Activated CD4-positive, alpha-beta T cell treated with anti-CD3 and anti-CD28 coated beads for 36 hours (primary cell): Measurements from ENCODE around the gene LDLRAP1. TPM values are rescaled to one million over a fixed set of nuclear protein-coding genes. Genes with fewer than 3 reads are reported as not detected.

Experiments used
- ATAC-seq: fragments of 200-7000 bp; cut with Tn5 transposase; one replicate; pipeline ENCODE4 v1.10.0; 2021; ENCODE audit warnings: mild to moderate bottlenecking, moderate library complexity
- CTCF ChIA-PET: fragments of 350-600 bp; sonication (Branson Sonifier 250); formaldehyde crosslinking; loops from one replicate; lab custom pipeline; 2021; ENCODE audit warnings: antibody characterized with exemption; lab: Charles Lee
- POLR2A ChIA-PET: fragments of 350-600 bp; sonication (Branson Sonifier 250); formaldehyde crosslinking; loops from one replicate; lab custom pipeline; 2021; ENCODE audit warnings: antibody characterized with exemption, inconsistent platforms; lab: Charles Lee
- DNase-seq: peaks from one replicate; pipeline ENCODE4 v3.0.0-alpha.2; 2020
- H3K27ac Mint-ChIP-seq: one replicate; pipeline ENCODE4 v1.8.0; 2021; ENCODE audit warnings: mixed read lengths
- H3K27me3 Mint-ChIP-seq: one replicate; pipeline ENCODE4 v1.8.0; 2021; ENCODE audit warnings: mixed read lengths
- H3K36me3 Mint-ChIP-seq: one replicate; pipeline ENCODE4 v1.8.0; 2021; ENCODE audit warnings: low read depth, mixed read lengths
- H3K4me1 Mint-ChIP-seq: one replicate; pipeline ENCODE4 v1.8.0; 2021; ENCODE audit warnings: mixed read lengths
- H3K4me3 Mint-ChIP-seq: one replicate; pipeline ENCODE4 v1.8.0; 2021; ENCODE audit warnings: mild to moderate bottlenecking, moderate library complexity, mixed read lengths
- H3K9me3 Mint-ChIP-seq: one replicate; pipeline ENCODE4 v1.8.0; 2021; ENCODE audit warnings: low read depth, mixed read lengths
- intact Hi-C, 2 experiments: fragments of 100-400 bp; cut with DNase I in 1 of 2; cut with micrococcal nuclease in 1 of 2; formaldehyde crosslinking; loops; one replicate each; pipeline versions ENCODE4 v1.14.2 to v1.15.1; 2022 to 2024; cut with DNase I, micrococcal nuclease
- total RNA-seq, 2 experiments: library from RNA; stranded (reverse); gene quantifications; one replicate each; pipeline ENCODE4 v1.2.3, GENCODE V29; 2021

Gene LDLRAP1
- total RNA-seq, 2 experiments from 2014 or later: 13.0 to 14.6 TPM

DNA sequence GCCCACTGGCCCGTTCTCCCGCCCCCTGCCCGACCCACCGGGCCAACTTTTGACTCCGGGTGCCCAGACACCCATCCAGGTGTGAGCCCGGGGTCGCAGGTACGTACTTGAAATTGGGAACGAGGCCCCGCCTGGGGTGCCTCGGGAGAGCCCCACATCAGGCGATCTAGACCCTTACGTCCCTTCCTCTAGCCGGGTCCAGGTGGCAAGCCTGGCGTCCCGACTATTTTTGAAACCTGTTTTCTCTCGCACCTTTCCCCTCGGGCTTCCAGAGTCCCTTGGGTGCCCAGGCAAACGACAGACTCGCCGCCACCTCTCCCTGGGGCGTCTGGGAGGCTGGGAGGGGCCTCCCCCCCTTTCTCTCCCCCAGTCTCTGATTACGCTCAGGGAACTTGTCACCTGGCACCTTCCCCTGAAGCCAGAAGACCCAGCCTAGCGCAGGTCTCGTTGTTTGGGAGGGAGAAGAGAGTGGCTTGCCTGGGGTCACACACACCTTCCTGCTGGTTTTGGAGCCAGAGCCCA, 898 bp downstream of the LDLRAP1 start:
- Mint-ChIP-seq H3K4me1 (peaks cover 41% of the 10 kb centered on the region), H3K36me3 (no peaks in the 10 kb centered on the region), H3K4me3 (peak overlapping the region; percentile 80), H3K27me3 (no peaks in the 10 kb centered on the region), H3K9me3 (no peaks in the 10 kb centered on the region), H3K27ac (peak overlapping the region; percentile 75)
- ChIA-PET POLR2A (interaction anchor here (1.8 kb wide), 1 partner anchor 21 kb away, joined by 11 read pairs; no protein-coding TSS in a partner anchor), CTCF (interaction anchor here (0.6 to 1.4 kb wide), 2 partner anchors 28 to 150 kb away, joined by 4 to 6 read pairs; no protein-coding TSS in a partner anchor)
- peak; percentile 41 for DNase-seq
- intact Hi-C loops: loop anchor here in 1 of 2 experiments (2.0 to 5.0 kb wide), 2 partner anchors 206 to 253 kb away; partner anchors contain the start of gene TMEM50A
- ATAC-seq: peak; percentile 15

DNA sequence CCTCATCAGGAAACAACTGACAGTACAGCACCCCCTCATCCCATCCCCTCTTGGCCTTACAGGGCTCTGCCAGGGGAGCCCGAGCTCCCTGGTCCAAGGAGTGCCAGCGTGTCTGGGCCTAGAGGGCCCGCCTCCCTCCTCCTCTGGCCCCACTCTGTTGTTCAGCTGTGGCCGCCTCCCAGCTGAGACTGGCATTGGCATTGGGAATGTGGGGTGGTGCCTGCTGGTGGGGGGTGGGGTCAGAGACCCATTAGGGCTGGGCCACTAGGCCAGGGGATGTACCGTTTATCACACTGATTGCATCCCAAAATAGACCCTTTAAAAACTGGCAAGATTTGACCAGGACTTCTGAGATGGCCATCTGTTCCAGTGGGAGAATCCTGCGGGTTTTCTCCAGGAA, 1.4 kb downstream of the LDLRAP1 start:
- Mint-ChIP-seq H3K9me3 (no peaks in the 10 kb centered on the region), H3K36me3 (no peaks in the 10 kb centered on the region), H3K27me3 (no peaks in the 10 kb centered on the region), H3K27ac (peak overlapping the region; percentile 75), H3K4me3 (peak overlapping the region; percentile 80), H3K4me1 (peaks cover 46% of the 10 kb centered on the region)
- CTCF ChIA-PET: interaction anchor here (0.5 to 1.4 kb wide), 3 partner anchors 28 to 453 kb away, joined by 3 to 6 read pairs (median 4); partner anchors contain the start of gene PAFAH2
- intact Hi-C loops: loop anchor here (2.0 to 5.0 kb wide), 3 partner anchors 147 to 252 kb away; partner anchors contain the start of gene TMEM50A (in 1 of the 2)
- ATAC-seq (no peak), DNase-seq (no peak)
- POLR2A ChIA-PET: interaction anchor here (1.8 kb wide), 1 partner anchor 21 kb away, joined by 11 read pairs; no protein-coding TSS in a partner anchor

- DNase-seq (no peak), ATAC-seq (no peak)
- Mint-ChIP-seq H3K9me3 (no peaks in the 10 kb centered on the region), H3K27ac (peak overlapping the region; percentile 24), H3K4me1 (peaks cover 55% of the 10 kb centered on the region), H3K36me3 (peaks cover 2% of the 10 kb centered on the region), H3K27me3 (no peaks in the 10 kb centered on the region), H3K4me3 (peak overlapping the region; percentile 80)
- POLR2A ChIA-PET: no interaction called here
- intact Hi-C loops: loop anchor here (2.0 to 5.0 kb wide), 3 partner anchors 147 to 252 kb away; partner anchors contain the start of gene TMEM50A (in 1 of the 2)
- CTCF ChIA-PET: interaction anchor here (0.6 kb wide), 1 partner anchor 26 kb away, joined by 4 read pairs; no protein-coding TSS in a partner anchor
These were observed 2.4 kb downstream of the LDLRAP1 start for GRCh38 chr1:25545767-25546166.

DNA sequence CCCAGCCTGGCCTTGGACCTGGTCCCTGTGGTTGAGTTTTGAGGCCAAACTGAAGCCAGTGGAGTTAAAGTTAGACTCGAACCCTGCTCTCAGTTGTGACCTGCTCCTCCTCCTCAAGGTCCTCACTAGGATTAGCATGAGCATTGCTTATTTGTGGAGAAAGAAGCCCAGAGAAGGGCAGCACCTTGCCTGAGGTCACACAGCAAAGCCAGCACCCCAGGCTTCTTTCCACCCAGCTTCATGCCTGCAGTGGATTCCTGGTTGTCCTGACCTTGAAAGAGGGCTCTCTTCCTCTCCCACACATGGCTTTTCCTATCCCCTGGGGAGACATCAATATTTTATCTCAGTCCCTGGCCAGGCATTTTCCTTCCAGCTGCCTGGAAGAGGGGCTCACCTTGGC, 2.8 kb downstream of the LDLRAP1 start:
- peaks cover 2% of the 10 kb centered on the region for H3K36me3 Mint-ChIP-seq
- peaks cover 60% of the 10 kb centered on the region for H3K4me1 Mint-ChIP-seq
- POLR2A ChIA-PET: no interaction called here
- no peak overlapping the region for H3K4me3 Mint-ChIP-seq
- intact Hi-C loops: loop anchor here in 1 of 2 experiments (5.0 kb wide), 2 partner anchors 146 to 251 kb away; no protein-coding TSS in a partner anchor
- no peaks in the 10 kb centered on the region for H3K9me3 Mint-ChIP-seq
- H3K27ac Mint-ChIP-seq: no peak overlapping the region
- ATAC-seq (no peak), DNase-seq (no peak)
- CTCF ChIA-PET: interaction anchor here (0.6 to 1.0 kb wide), 2 partner anchors 19 to 25 kb away, joined by 4 to 5 read pairs; no protein-coding TSS in a partner anchor
- H3K27me3 Mint-ChIP-seq: no peaks in the 10 kb centered on the region

GRCh38 chr1:25548601-25549000, 5.2 kb downstream of the LDLRAP1 start:
- H3K36me3 Mint-ChIP-seq: peaks cover 2% of the 10 kb centered on the region
- no peaks in the 10 kb centered on the region for H3K9me3 Mint-ChIP-seq
- ChIA-PET POLR2A (interaction anchor here (0.5 to 2.0 kb wide), 3 partner anchors 17 to 885 kb away, joined by 3 to 14 read pairs (median 7); no protein-coding TSS in a partner anchor), CTCF (interaction anchor here (0.8 to 2.3 kb wide), 10 partner anchors 19 to 249 kb away, joined by 3 to 10 read pairs (median 4); no protein-coding TSS in a partner anchor)
- no peaks in the 10 kb centered on the region for H3K27me3 Mint-ChIP-seq
- ATAC-seq: no peak
- no peak for DNase-seq
- H3K27ac Mint-ChIP-seq: peak overlapping the region; percentile 37
- H3K4me1 Mint-ChIP-seq: peaks cover 82% of the 10 kb centered on the region
- H3K4me3 Mint-ChIP-seq: no peak overlapping the region
- intact Hi-C loops: loop anchor here (2.0 to 5.0 kb wide), 3 partner anchors 128 to 249 kb away; no protein-coding TSS in a partner anchor

GRCh38 chr1:25549273-25550154, 6.1 kb downstream of the LDLRAP1 start:
- CTCF ChIA-PET: interaction anchor here (0.6 to 2.3 kb wide), 19 partner anchors 12 to 805 kb away, joined by 3 to 17 read pairs (median 4); partner anchors contain the start of gene PAFAH2

GRCh38 chr1:25550155-25550506, 6.7 kb downstream of the LDLRAP1 start:
- intact Hi-C loops: loop anchor here in 1 of 2 experiments (1.0 kb wide), 1 partner anchor 12 kb away; no protein-coding TSS in a partner anchor

More at GRCh38 chr1:25549273-25550154, 6.1 kb downstream of the LDLRAP1 start:
- DNase-seq (peak; percentile 90), ATAC-seq (peak; percentile 96)
- Mint-ChIP-seq H3K36me3 (peaks cover 5% of the 10 kb centered on the region), H3K27me3 (no peaks in the 10 kb centered on the region), H3K9me3 (no peaks in the 10 kb centered on the region), H3K4me1 (peaks cover 90% of the 10 kb centered on the region), H3K4me3 (peak overlapping the region; percentile 69), H3K27ac (peak overlapping the region; percentile 98)
- POLR2A ChIA-PET: interaction anchor here (0.5 to 2.0 kb wide), 9 partner anchors 9 to 886 kb away, joined by 3 to 14 read pairs (median 4); no protein-coding TSS in a partner anchor
- intact Hi-C loops: loop anchor here (1.0 to 5.0 kb wide), 6 partner anchors 13 to 449 kb away; partner anchors contain the start of gene PAFAH2 (in 1 of the 2)

DNA sequence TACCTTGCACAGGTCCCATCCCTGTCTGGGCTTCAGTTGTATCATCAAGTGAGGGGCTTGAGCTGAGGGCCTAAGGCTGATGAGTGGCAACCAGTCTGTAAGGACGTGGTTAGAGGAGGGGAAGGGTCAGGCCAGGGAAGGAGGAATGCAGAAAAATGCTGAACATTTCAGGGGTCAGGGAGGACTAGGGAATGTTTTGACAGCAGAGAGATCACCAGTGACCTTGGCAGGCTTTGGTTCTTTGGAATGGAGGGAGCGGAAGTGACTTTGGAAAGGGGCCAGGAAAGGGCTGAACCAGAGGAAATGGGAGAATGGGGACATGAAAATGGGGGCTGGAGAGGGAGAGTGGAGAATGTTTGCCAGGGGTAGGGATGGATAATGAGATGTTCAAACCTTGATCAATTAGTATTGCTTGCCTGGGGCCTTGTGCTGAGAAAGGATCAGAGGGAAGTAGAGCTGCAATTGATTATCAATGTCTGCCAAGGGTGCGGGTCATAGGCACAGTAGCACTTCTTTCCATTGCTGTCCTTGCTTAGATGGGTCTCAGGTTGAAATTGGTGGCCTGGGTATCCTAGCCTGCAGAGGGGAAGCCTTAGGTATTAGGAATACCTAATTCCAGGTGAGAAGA, 7.4 kb downstream of the LDLRAP1 start:
- DNase-seq (no peak), ATAC-seq (no peak)
- H3K9me3 Mint-ChIP-seq: no peaks in the 10 kb centered on the region
- H3K4me1 Mint-ChIP-seq: peaks cover 90% of the 10 kb centered on the region
- ChIA-PET CTCF (interaction anchor here (0.5 to 2.3 kb wide), 12 partner anchors 11 to 702 kb away, joined by 3 to 17 read pairs (median 4); partner anchors contain the start of gene PAFAH2), POLR2A (interaction anchor here (0.5 to 2.0 kb wide), 8 partner anchors 8 to 1601 kb away, joined by 3 to 14 read pairs (median 4); no protein-coding TSS in a partner anchor)
- H3K36me3 Mint-ChIP-seq: peaks cover 11% of the 10 kb centered on the region
- H3K27ac Mint-ChIP-seq: peak overlapping the region; percentile 98
- no peak overlapping the region for H3K4me3 Mint-ChIP-seq
- intact Hi-C loops: loop anchor here in 1 of 2 experiments (1.0 kb wide), 1 partner anchor 12 kb away; no protein-coding TSS in a partner anchor
- H3K27me3 Mint-ChIP-seq: no peaks in the 10 kb centered on the region

More at GRCh38 chr1:25550155-25550506, 6.7 kb downstream of the LDLRAP1 start:
- H3K36me3 Mint-ChIP-seq: peaks cover 7% of the 10 kb centered on the region
- no peaks in the 10 kb centered on the region for H3K27me3 Mint-ChIP-seq
- CTCF ChIA-PET: interaction anchor here (0.5 to 2.3 kb wide), 18 partner anchors 11 to 806 kb away, joined by 3 to 17 read pairs (median 4); partner anchors contain the start of gene PAFAH2
- DNase-seq (no peak), ATAC-seq (peak; percentile 59)
- peaks cover 90% of the 10 kb centered on the region for H3K4me1 Mint-ChIP-seq
- peak overlapping the region; percentile 69 for H3K4me3 Mint-ChIP-seq
- H3K9me3 Mint-ChIP-seq: no peaks in the 10 kb centered on the region
- POLR2A ChIA-PET: interaction anchor here (0.5 to 2.0 kb wide), 9 partner anchors 8 to 1601 kb away, joined by 3 to 14 read pairs (median 4); no protein-coding TSS in a partner anchor
- H3K27ac Mint-ChIP-seq: peak overlapping the region; percentile 98

GRCh38 chr1:25553749-25554429, 10.5 kb downstream of the LDLRAP1 start:
- DNase-seq (no peak), ATAC-seq (no peak)
- no peaks in the 10 kb centered on the region for H3K27me3 Mint-ChIP-seq
- peaks cover 98% of the 10 kb centered on the region for H3K4me1 Mint-ChIP-seq
- ChIA-PET CTCF (interaction anchor here (0.6 to 1.1 kb wide), 4 partner anchors 65 to 444 kb away, joined by 3 to 5 read pairs (median 3); partner anchors contain the start of gene PAFAH2), POLR2A (no interaction called here)
- intact Hi-C loops: no loop called here
- no peak overlapping the region for H3K4me3 Mint-ChIP-seq
- H3K9me3 Mint-ChIP-seq: no peaks in the 10 kb centered on the region
- H3K36me3 Mint-ChIP-seq: peaks cover 11% of the 10 kb centered on the region
- peak overlapping the region; percentile 45 for H3K27ac Mint-ChIP-seq
